ENCODE data around the gene THEM4.

GRCh38 chr1:151944857-151945575 lies 35.7 kb upstream of the THEM4 start:
- TF ChIP-seq CTCF (IDR thresholded peaks at IDR 0.05; ENCODE audit: poor library complexity) (no peak), EZH2 (IDR thresholded peaks at IDR 0.05; ENCODE audit: borderline replicate concordance) (no peak), EZH2phosphoT487 (IDR thresholded peaks at IDR 0.05; ENCODE audit: low read depth, severe bottlenecking, unreplicated experiment) (no peak)

All from hepatocyte (in vitro differentiated cells).